Thyroid gland (tissue), 4 donors: ENCODE measurements around the gene MINDY4.

ENCODE experiments used
- CTCF ChIP-seq, 6 experiments: fragments of 200-600 bp in 3 of 6; fragments of 450-650 bp in 3 of 6; sonication (generic) in 3 of 6; IDR thresholded peaks; one replicate each; pipeline ENCODE4 v1.5.1; 2016 to 2019; ENCODE audit warnings: antibody characterized with exemption in 6 of 6, mild to moderate bottlenecking in 2 of 6, inconsistent platforms in 1 of 6, moderate library complexity in 1 of 6
- POLR2A ChIP-seq, 2 donors: fragments of 450-650 bp; IDR thresholded peaks; one replicate each; pipeline ENCODE4 v1.6.1; 2017; ENCODE audit warnings: antibody characterized with exemption in 2 of 2, mild to moderate bottlenecking in 2 of 2, moderate library complexity in 1 of 2

- TF ChIP-seq POLR2A (IDR thresholded peaks at IDR 0.05) (no peak), CTCF (IDR thresholded peaks at IDR 0.05) (no peak)
Measured at GRCh38 chr7:30926313-30926712, 155.1 kb downstream of the MINDY4 start.
